ENCODE measurements around the gene EPHA4. TPM values are rescaled to one million over a fixed set of nuclear protein-coding genes. Genes with fewer than 3 reads are reported as not detected.

Gene EPHA4
- polyA plus RNA-seq, 2 of the 4 experiments (the other 2 are of a cell fraction), result 0.54 to 1.1 TPM

DNA sequence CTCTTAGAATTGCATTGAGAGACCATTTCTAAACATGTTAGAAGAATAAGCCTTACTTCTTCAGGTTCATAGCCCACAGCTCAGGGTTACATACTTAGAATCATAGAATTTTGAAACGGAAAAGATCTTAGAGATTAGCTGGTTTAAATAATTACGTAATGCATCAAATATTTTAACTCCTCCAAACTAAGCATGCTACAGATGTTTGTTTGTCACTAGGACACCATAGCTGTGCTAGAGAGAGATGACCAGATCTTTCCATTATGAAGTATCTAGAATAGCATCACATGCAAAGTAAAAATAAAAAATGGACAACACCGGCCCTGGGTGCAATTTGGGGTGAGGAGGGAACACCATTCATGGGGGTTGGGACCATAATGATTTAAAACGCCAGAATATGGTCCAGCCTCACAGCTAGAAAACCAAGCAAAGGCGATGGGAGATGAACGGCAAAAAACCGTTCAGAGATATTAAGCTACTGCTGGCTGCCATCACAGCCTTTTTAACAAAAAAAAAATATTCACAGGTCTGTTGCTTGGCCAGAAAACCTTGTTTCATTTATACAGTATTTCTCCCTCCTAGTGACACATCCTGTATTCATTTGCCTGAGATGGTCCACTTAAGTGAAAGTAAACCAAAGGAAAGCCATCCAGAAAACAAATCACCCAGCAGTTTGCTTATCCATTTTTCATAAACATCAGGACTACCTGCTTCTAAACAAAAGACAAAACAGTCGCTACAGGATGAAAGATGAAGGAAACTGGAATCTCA lies 94.2 kb downstream of the EPHA4 start:
- TF ChIP-seq, protein P1, sequence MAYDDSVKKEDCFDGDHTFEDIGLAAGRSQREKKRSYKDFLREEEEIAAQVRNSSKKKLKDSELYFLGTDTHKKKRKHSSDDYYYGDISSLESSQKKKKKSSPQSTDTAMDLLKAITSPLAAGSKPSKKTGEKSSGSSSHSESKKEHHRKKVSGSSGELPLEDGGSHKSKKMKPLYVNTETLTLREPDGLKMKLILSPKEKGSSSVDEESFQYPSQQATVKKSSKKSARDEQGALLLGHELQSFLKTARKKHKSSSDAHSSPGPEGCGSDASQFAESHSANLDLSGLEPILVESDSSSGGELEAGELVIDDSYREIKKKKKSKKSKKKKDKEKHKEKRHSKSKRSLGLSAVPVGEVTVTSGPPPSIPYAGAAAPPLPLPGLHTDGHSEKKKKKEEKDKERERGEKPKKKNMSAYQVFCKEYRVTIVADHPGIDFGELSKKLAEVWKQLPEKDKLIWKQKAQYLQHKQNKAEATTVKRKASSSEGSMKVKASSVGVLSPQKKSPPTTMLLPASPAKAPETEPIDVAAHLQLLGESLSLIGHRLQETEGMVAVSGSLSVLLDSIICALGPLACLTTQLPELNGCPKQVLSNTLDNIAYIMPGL (CRISPR knock-in tag; IDR thresholded peaks at IDR 0.05; ENCODE audit: borderline replicate concordance), result no peak
- TF ChIP-seq, protein P2, sequence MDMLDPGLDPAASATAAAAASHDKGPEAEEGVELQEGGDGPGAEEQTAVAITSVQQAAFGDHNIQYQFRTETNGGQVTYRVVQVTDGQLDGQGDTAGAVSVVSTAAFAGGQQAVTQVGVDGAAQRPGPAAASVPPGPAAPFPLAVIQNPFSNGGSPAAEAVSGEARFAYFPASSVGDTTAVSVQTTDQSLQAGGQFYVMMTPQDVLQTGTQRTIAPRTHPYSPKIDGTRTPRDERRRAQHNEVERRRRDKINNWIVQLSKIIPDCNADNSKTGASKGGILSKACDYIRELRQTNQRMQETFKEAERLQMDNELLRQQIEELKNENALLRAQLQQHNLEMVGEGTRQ (IDR thresholded peaks at IDR 0.05), result no peak
- TF ChIP-seq HOXA7 (CRISPR knock-in tag; IDR thresholded peaks at IDR 0.05) (no peak), MYC (IDR thresholded peaks at IDR 0.05; ENCODE audit: borderline replicate concordance, low read length) (no peak), RFX5 (IDR thresholded peaks at IDR 0.05) (no peak), BHLHE40 (IDR thresholded peaks at IDR 0.05; ENCODE audit: low read depth, low read length) (no peak), FOSL2 (IDR thresholded peaks at IDR 0.05) (no peak), FOSL2 (CRISPR knock-in tag; IDR thresholded peaks at IDR 0.05) (no peak), CEBPB (IDR thresholded peaks at IDR 0.05) (no peak), EHMT2 (IDR thresholded peaks at IDR 0.05; ENCODE audit: low read depth) (no peak), ZFP36 (IDR thresholded peaks at IDR 0.05; ENCODE audit: borderline replicate concordance, partially characterized antibody) (no peak), CBX8 (IDR thresholded peaks at IDR 0.05) (no peak), CBX2 (IDR thresholded peaks at IDR 0.05; ENCODE audit: borderline replicate concordance, low read depth) (no peak)
- no peak for DNase-seq (ENCODE audit: low read depth in 1 of 2, low spot score in 1 of 2)
- ATAC-seq, result no peak
- Histone ChIP-seq H3K4me2 (no peak overlapping the region), H3K4me1 (no peaks in the 10 kb centered on the region), H3K27ac (no peak overlapping the region), H3K4me3 (no peak overlapping the region), H3K9me3 (no peaks in the 10 kb centered on the region)
- CTCF ChIA-PET, result no interaction called here
- 20% methylated on average over 8 of the region's 8 CpGs for WGBS (ENCODE audit: missing lambda C conversion rate)
- POLR2A ChIA-PET, result no interaction called here
- no peak for FAIRE-seq

DNA sequence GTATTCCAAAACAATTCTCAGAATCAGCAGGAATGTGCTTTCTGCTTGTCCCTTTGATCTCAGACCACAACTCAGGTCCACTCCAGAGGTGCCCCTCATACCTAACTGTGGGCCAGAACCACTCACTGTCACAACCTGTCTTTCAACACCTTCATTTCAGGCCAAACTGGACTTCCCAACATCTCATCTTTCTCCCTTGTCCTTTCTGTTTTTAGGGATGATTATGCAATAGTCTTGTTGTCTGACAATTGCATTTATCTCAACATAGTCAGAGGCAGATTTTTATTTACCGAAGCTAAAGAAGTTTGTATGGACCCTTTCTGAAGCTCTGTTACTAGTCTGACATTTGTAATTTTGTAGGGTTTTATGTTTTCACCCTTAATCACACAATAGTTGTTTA lies 95.9 kb downstream of the EPHA4 start:
- WGBS (ENCODE audit: missing lambda C conversion rate), result 6% methylated on average over 1 of the region's 1 CpG
- DNase-seq (ENCODE audit: low read depth in 1 of 2, low spot score in 1 of 2) (no peak), ATAC-seq (no peak), FAIRE-seq (no peak)
- no peak overlapping the region for H3K4me3 ChIP-seq
- H3K27ac ChIP-seq, result no peak overlapping the region
- ChIA-PET CTCF (interaction anchor here (1.2 kb wide), 1 partner anchor 24 kb away, joined by 3 read pairs; no protein-coding TSS in a partner anchor), POLR2A (no interaction called here)
- no peak overlapping the region for H3K4me2 ChIP-seq
- TF ChIP-seq, protein P2 (IDR thresholded peaks at IDR 0.05), result no peak
- no peak for TF ChIP-seq RARB (CRISPR knock-in tag; IDR thresholded peaks at IDR 0.05)
- TF ChIP-seq, protein P3, sequence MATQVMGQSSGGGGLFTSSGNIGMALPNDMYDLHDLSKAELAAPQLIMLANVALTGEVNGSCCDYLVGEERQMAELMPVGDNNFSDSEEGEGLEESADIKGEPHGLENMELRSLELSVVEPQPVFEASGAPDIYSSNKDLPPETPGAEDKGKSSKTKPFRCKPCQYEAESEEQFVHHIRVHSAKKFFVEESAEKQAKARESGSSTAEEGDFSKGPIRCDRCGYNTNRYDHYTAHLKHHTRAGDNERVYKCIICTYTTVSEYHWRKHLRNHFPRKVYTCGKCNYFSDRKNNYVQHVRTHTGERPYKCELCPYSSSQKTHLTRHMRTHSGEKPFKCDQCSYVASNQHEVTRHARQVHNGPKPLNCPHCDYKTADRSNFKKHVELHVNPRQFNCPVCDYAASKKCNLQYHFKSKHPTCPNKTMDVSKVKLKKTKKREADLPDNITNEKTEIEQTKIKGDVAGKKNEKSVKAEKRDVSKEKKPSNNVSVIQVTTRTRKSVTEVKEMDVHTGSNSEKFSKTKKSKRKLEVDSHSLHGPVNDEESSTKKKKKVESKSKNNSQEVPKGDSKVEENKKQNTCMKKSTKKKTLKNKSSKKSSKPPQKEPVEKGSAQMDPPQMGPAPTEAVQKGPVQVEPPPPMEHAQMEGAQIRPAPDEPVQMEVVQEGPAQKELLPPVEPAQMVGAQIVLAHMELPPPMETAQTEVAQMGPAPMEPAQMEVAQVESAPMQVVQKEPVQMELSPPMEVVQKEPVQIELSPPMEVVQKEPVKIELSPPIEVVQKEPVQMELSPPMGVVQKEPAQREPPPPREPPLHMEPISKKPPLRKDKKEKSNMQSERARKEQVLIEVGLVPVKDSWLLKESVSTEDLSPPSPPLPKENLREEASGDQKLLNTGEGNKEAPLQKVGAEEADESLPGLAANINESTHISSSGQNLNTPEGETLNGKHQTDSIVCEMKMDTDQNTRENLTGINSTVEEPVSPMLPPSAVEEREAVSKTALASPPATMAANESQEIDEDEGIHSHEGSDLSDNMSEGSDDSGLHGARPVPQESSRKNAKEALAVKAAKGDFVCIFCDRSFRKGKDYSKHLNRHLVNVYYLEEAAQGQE (IDR thresholded peaks at IDR 0.05), result no peak
- no peak for TF ChIP-seq TFCP2L1 (CRISPR knock-in tag; IDR thresholded peaks at IDR 0.05)
- no peak for TF ChIP-seq JUN (IDR thresholded peaks at IDR 0.05)
- TF ChIP-seq MAZ (IDR thresholded peaks at IDR 0.05; ENCODE audit: borderline replicate concordance, low read depth, low read length), result no peak
- TF ChIP-seq NPAS2 (CRISPR knock-in tag; IDR thresholded peaks at IDR 0.05; ENCODE audit: borderline replicate concordance), result no peak
- no peak for TF ChIP-seq GATA3 (IDR thresholded peaks at IDR 0.05; ENCODE audit: borderline replicate concordance)
- TF ChIP-seq RCOR1 (IDR thresholded peaks at IDR 0.05; ENCODE audit: low read depth, low read length), result no peak
- TF ChIP-seq SMC3 (IDR thresholded peaks at IDR 0.05), result no peak
- TF ChIP-seq ZNF302 (CRISPR knock-in tag; IDR thresholded peaks at IDR 0.05), result no peak
- TF ChIP-seq ZC3H11A (IDR thresholded peaks at IDR 0.05), result no peak
- TF ChIP-seq HOXB5 (CRISPR knock-in tag; IDR thresholded peaks at IDR 0.05), result no peak
- no peak for TF ChIP-seq CEBPB (IDR thresholded peaks at IDR 0.05)
- TF ChIP-seq JUNB (IDR thresholded peaks at IDR 0.05), result no peak
- no peaks in the 10 kb centered on the region for H3K9me3 ChIP-seq
- H3K4me1 ChIP-seq, result no peaks in the 10 kb centered on the region
